SKM-1 (cell line): ENCODE data around the gene REEP6.
A peak's percentile ranks its signal among the peaks of the same experiment; 100 is the strongest.

Experiments
- DNase-seq: peaks from one replicate; lab custom pipeline; 2025; ENCODE audit not compliant: unreplicated experiment; lab: John Stamatoyannopoulos, UW

REEP6 gene

GRCh38 chr19:1491114-1491848 lies at the start of gene REEP6:
Gene REEP6, plus strand, starts transcription at chr19:1491181. Its CDS starts 89 bp downstream, at chr19:1491270.
- no peak for DNase-seq

DNA sequence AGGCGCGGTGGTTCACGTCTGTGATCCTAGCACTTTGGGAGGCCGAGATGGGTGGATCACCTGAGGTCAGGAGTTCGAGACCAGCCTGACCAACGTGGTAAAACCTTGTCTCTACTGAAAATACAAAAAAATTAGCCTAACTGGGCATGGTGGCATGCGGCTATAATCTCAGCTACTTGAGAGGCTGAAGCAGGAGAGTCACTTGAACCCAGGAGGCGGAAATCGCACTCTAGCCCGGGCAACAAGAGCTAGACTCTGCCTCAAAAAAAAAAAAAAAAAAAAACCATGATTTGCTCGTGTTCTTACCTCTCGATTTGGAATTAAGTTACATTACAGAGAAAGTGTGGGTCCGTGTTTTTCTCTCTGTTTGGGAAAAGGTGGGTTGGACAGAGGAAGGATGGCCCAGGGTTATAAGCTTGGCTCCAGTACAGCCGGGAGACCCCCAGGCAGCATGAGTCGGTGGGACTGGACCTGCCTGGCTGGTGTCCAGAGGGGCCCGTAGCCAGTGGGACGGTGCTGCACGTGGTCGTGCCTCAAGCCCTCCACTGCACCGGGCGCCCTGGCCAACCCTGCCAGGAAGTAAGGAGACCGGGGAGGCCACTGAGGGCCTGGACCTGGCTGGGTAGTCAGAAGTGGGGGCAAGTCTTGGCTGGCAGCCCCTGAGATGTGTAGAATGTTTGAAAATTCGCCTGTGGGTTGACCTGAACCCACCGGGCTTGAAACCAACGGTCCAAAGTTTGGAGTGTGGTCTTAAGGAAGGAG lies 49.1 kb upstream of the REEP6 start:
- no peak for DNase-seq

DNA sequence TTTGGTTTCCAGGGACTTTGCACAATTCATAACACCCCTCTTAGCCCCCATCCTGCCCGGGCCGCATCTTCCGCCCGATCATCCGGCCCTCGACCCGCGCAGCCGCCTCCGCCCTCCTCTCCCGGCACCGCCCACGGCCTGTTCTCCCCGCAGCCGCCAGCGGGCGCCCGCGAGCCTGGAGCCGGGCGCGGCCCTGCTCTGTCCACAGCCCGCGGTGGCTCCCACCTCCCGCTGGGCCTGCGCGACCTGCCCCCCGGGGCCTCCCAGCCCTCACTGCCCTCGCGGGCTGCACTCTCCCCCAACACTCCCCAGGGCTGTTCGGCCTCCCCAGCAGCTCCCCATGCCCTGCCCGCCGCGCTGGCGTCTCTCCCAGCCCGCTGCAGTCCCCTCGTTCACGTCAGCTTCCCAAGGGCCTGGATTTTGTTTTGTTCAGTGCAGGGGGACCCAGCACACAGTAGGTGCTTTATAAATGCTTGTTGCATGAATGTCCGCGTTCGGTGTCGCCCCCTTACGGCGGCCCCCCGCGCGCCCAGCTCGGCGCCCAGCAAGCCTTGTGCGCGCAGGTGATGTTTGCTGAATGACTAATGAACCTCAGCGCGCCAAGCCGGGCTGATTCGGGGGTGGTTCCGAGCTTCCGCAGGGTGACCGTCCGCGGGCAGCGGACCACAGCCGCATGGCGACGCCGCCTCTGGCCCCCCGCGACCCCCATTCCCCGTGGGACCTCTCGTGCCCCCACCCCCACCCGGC lies 45.6 kb upstream of the REEP6 start:
- peak; percentile 42 for DNase-seq

GRCh38 chr19:1445932-1446712 lies 44.9 kb upstream of the REEP6 start:
- DNase-seq, result no peak

DNA sequence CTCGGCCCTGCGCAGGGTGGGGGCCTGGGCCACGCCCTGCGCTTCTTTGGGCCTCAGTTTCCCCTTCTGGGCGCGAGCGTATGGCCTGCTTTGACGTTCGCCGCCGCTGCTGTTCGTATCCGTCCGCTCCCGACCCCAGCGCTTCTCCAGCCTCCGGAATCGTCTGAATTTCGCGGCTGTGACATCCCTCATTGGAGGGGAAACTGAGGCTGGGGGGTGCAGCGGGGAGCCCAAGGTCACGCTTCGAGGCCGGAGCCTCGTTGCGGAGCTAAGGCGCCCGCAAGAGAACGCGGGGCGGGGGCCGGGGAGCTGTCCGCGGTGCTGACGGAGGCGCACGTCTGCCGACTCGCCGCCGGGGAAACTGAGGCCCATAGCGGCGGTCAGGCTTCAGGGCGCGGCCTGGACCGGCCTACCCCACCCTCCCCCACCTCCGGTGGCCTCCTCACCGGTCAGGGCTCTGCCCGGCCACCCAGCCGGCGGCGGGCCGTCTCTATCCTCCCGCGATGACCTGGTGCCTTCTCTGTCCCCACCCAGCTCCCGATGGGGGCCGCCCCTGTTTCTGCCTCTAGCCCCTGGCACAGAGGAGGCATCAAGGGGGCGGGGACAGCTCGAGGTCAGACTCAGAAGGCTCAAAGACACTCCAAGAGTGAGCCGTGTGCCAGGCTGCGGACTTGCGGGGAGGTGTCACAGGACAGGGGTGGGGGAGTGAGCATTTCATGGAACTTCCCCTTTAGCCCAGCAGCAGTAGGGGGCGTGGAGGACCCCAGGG lies 44.1 kb upstream of the REEP6 start:
- no peak for DNase-seq

DNA sequence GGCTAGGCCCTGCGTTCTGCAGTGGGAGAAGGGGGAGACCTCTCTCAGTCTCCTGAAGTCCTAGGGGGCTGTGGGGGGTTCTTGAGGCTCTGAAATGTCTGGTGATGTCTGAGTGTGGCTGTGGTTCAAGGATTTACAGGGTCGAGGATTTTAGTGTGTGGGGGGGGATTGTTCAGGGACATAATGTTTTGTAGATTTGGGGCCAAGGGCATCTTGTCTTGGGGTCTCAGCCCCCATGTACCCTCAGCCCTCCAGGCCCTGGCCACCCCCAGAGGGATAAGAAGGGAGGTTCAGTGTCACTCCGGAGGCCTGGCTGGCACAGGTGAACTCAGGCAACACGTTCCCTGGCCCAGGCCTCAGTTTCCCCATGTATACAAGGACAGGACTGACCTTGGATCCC lies 43.5 kb upstream of the REEP6 start:
- DNase-seq, result no peak

DNA sequence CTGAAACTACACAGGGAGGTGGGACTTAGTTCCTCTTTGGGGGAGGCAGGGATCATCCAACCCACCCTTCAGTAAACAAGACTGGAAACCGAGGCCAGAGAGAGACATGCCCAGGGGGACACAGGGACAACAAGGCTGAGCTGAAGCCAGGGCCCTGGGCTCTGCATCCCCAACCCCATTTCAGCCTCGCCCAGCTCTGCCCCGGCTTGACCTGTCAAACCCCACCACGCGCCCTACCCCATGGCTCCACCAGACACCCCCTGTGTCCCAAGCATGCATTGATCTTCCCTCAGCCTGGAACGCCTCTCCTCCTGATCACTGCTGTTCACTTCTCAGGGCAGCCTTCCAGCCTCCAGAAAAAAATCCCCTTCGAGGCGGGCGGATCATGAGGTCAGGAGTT lies 43.0 kb upstream of the REEP6 start:
- DNase-seq, result no peak

GRCh38 chr19:1449467-1450442 lies 41.2 kb upstream of the REEP6 start, which contains the start of gene APC2:
Gene APC2, plus strand, starts transcription at chr19:1450121. Its CDS starts 2,881 bp downstream, at chr19:1453002.
- DNase-seq, result no peak

DNA sequence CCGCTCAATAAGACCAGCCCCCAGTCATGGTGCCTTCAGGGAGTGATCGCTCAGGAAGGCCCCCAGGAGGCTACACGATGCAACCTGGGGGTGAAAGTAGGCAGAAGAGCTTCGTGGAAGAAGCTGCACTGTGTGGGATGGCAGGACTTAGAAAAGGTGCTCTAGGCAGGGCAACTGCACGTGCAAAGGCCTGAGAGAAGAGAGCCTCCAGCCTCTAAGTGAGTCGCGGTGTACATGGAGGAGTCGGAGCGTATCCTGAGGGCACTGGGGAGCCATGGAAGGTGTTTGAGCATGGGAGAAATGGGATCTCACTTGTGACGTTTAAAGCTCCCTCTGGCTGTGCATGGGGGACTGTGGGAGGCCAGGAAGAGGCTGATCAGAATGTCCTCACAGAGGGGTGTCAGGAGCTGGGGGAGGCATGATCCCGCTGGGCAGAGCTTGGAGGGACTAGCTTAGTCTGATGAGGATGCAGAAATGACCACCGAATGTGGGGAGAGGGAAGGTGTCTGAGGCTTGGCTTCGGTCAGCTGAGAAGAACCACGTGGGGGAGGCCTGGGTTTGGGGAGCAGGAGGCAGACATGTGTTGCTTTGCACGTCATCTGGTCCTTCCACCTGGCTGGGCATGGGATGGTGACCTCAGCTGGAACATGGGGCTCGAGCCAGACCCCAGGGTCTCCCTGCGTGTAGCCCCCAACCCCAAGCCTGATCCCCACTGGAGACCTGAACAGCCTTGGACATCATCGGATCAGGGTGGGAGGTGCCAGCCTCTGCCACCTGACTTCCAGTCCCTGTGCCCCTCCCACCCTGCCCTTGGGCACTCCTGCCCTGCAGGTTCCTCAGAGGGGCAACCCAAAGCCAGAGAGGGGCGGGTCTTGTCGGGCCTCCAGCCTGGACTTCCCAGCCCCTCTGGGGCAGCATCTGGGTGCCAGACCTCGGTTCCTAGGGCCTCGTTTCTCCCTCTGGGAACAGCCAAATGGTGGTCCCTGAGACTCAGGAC lies 39.9 kb upstream of the REEP6 start:
- no peak for DNase-seq

- no peak for DNase-seq
Measured at GRCh38 chr19:1451916-1452801, 38.8 kb upstream of the REEP6 start.

DNA sequence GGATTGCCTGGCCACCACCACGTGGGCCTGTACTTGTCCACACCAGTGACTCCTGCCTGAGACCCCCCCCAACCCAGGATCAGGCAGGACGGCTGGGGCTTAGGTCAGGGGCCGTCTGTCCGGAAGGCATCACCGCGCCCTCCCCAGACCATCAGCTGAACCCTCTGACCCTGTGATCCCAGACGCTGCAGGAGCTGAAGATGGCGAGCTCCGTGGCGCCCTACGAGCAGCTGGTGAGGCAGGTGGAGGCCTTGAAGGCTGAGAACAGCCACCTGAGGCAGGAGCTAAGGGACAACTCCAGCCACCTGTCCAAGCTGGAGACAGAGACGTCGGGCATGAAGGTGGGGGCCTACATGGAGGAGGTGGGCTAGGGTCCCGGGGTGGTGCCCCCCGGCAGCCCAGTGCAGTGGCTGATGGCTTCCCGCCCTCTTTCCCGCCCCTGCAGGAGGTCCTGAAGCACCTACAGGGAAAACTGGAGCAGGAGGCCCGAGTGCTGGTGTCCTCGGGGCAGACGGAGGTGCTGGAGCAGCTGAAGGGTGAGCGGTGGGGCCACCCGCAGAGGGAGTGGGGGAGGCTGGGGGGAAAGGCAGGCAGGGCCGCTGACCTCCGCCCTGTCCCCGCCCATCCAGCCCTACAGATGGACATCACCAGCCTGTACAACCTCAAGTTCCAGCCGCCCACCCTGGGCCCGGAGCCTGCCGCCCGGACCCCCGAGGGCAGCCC lies 38.0 kb upstream of the REEP6 start:
- no peak for DNase-seq

GRCh38 chr19:1453525-1454364 lies 37.2 kb upstream of the REEP6 start:
- no peak for DNase-seq

GRCh38 chr19:1455002-1455335 lies 36.0 kb upstream of the REEP6 start:
- no peak for DNase-seq

- peak; percentile 85 for DNase-seq
Measured at GRCh38 chr19:1455336-1456120, 35.5 kb upstream of the REEP6 start.
